ENCODE data around the gene PSMC5. TPM values are rescaled to one million over a fixed set of nuclear protein-coding genes. Genes with fewer than 3 reads are reported as not detected.

Gene PSMC5
- total and polyA plus RNA-seq, 10 donors = 74.5 to 175 (median 99.9) TPM

DNA sequence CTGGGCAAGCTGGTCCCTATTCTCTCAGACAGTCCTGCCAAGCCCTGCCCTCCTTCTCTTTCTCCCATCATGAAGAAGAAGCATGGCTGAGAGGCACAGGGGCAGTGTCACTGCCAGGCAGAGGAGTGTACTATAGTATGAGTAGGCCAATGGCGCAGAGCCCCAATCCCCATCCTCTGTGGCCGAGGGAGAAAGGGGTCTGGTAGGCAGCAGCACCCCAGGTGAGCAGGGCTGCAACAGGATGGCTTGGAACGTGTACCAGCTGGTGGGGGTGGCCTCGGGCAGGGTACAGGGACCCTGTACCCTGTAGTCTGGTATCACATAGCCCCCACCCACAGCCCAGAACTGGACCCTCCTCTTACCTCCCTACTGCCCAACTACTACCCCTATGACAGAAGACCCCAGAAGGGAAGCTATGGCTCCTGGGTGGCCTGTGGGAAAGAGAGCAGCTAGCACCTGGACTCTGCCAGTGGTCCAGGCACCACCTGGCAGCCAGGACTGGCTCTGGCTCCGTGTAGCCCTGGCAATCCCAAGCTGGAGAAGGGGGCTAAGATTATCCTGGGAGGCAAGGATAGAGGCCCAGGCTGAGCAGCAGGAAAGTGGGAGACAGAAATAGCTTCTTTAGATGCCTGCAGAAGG lies 10.8 kb downstream of the PSMC5 start:
- Histone ChIP-seq H3K27me3 (replicated peaks in 1 of 7) (peaks cover 0 to 7% (median 0%) of the 10 kb centered on the region in 7 donors), H3K4me3 (peak overlapping the region in 1 of 8 donors; percentile 91), H3K36me3 (peaks cover 7 to 54% (median 41%) of the 10 kb centered on the region in 6 donors), H3K27ac (peak overlapping the region in 6 of 8 donors; percentile 38 to 97 (median 97)), H3K4me1 (peaks cover 43 to 88% (median 62%) of the 10 kb centered on the region in 6 donors), H3K9me3 (no peaks in the 10 kb centered on the region)
- WGBS, 5 donors = 83 to 89% (median 85%) methylated on average over 5 of the region's 5 CpGs
- peak; percentile 67 for DNase-seq
- TF ChIP-seq POLR2AphosphoS5 (IDR thresholded peaks at IDR 0.05) (no peak), POLR2A (IDR thresholded peaks at IDR 0.05) (no peak)
- TF ChIP-seq, protein P1, sequence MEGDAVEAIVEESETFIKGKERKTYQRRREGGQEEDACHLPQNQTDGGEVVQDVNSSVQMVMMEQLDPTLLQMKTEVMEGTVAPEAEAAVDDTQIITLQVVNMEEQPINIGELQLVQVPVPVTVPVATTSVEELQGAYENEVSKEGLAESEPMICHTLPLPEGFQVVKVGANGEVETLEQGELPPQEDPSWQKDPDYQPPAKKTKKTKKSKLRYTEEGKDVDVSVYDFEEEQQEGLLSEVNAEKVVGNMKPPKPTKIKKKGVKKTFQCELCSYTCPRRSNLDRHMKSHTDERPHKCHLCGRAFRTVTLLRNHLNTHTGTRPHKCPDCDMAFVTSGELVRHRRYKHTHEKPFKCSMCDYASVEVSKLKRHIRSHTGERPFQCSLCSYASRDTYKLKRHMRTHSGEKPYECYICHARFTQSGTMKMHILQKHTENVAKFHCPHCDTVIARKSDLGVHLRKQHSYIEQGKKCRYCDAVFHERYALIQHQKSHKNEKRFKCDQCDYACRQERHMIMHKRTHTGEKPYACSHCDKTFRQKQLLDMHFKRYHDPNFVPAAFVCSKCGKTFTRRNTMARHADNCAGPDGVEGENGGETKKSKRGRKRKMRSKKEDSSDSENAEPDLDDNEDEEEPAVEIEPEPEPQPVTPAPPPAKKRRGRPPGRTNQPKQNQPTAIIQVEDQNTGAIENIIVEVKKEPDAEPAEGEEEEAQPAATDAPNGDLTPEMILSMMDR (IDR thresholded peaks at IDR 0.05 in 8 of 11, conservative IDR thresholded peaks at IDR 0.05 in 3 of 11) = no peak
- intact Hi-C loops (cut with DNase I; ENCODE audit: low total_unique reads) = no loop called here

DNA sequence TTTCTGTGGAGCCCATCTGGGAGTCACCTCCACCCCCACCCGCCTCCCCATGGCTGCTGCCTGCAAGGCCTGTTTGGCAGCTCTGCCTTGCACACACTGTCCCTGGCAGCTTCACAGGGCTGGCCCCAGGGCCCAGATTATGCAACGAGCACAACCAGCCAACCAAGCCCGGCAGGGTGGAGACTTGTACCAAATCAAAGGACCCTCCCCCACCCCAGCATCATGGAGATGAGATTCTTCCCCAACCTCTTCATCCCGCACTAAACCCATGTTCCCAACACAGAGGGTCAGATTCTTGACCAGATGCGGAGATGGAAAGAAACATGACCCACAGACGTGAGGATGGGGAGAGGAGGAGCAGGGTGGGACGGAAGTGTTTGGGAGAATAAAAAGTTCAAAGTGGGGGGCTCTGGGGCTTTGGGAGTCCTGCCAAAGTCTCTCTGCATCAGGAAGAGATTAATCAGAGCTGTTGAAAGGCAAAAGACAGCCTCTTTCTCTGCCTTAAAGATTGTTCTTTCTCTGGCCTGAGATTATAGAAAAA lies 11.5 kb downstream of the PSMC5 start:
- Histone ChIP-seq H3K36me3 (peaks cover 7 to 48% (median 34%) of the 10 kb centered on the region in 6 donors), H3K27me3 (replicated peaks in 1 of 7) (peaks cover 0 to 7% (median 0%) of the 10 kb centered on the region in 7 donors), H3K4me3 (peak overlapping the region in 3 of 8 donors; percentile 15 to 91 (median 89)), H3K9me3 (no peaks in the 10 kb centered on the region), H3K4me1 (peaks cover 43 to 92% (median 65%) of the 10 kb centered on the region in 6 donors), H3K27ac (peak overlapping the region; percentile 57 to 97 (median 97))
- DNase-seq = peak; percentile 75
- intact Hi-C loops (cut with DNase I; ENCODE audit: low total_unique reads) = no loop called here
- TF ChIP-seq POLR2A (IDR thresholded peaks at IDR 0.05) = peak in 1 of 3 donors; percentile 4
- peak; percentile 66 to 74 (median 73) for TF ChIP-seq POLR2AphosphoS5 (IDR thresholded peaks at IDR 0.05)
- TF ChIP-seq, protein P1 (IDR thresholded peaks at IDR 0.05 in 8 of 11, conservative IDR thresholded peaks at IDR 0.05 in 3 of 11) = no peak
- WGBS, 5 donors = 41 to 48% (median 42%) methylated on average over 6 to 7 of the region's 7 CpGs

DNA sequence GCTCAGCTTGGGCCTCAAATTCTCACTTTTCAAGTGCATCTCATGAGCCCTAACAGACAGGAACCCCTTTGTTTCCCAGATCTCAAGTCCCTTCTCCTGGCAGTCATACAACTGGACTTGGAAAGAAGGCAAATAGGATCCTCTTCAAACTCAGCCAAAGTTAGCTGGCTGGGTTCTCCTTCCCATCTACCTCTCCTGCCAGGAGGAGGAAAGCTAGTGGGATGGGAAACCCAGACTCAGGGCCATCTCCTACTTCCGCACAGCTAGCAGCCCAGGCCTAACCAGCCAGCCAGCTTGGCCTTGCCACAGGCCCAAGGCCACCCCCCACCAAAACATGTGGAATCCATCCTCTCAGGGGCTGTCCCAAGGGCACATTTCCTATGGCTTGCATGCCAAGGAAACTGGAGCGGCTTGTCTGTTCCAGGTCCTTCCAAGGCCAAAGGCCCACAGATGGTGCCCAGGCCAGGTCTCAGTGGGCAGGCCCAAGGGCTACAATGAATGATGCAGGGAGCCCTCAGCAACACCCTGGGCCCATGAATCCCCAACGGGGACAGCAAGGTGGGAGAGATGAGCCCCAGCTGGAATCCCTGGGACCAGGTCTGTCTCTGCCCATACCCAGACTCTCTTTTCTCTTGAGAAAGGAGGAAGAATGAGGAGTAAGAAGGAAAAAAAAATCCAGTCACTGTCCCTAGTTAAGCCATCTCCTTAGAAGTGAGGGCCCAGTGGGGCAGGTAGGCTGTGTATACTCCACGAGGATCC lies 13.5 kb downstream of the PSMC5 start:
- H3K36me3 ChIP-seq = peaks cover 0 to 27% (median 15%) of the 10 kb centered on the region in 6 donors

More for the DNA sequence above, 13.5 kb downstream of the PSMC5 start:
- DNase-seq = peak; percentile 76
- 39 to 62% (median 53%) methylated on average over 3 to 4 of the region's 4 CpGs for WGBS, 5 donors
- Histone ChIP-seq H3K9me3 (no peaks in the 10 kb centered on the region), H3K27ac (peak overlapping the region; percentile 91 to 97 (median 97)), H3K27me3 (replicated peaks in 1 of 7) (peaks cover 0 to 7% (median 0%) of the 10 kb centered on the region in 7 donors), H3K4me1 (peaks cover 42 to 85% (median 61%) of the 10 kb centered on the region in 6 donors), H3K4me3 (peak overlapping the region; percentile 60 to 91 (median 84))
- TF ChIP-seq POLR2AphosphoS5 (IDR thresholded peaks at IDR 0.05) = peak in 2 of 3 donors; percentile 37 to 73
- TF ChIP-seq, protein P1 (IDR thresholded peaks at IDR 0.05 in 8 of 11, conservative IDR thresholded peaks at IDR 0.05 in 3 of 11) = no peak
- intact Hi-C loops (cut with DNase I; ENCODE audit: low total_unique reads) = no loop called here

All from spleen (tissue), 11 donors.